Astrocyte of the spinal cord (primary cell): ENCODE measurements around the gene ARHGEF1.

Source experiments
- DNase-seq: peaks from one replicate; pipeline ENCODE4 v3.0.0; 2011; ENCODE audit warnings: low read depth, low spot score
- H3K4me3 ChIP-seq: 2 replicates; pipeline ENCODE4 v1.5.1; 2011; ENCODE audit warnings: low read depth, mild to moderate bottlenecking, low read length, moderate library complexity
- CTCF ChIP-seq: IDR thresholded peaks from 2 replicates; pipeline ENCODE4 v1.5.1; 2012; ENCODE audit warnings: low read depth, mild to moderate bottlenecking, low read length, inconsistent platforms
- in situ Hi-C: cut with HindIII; loops from 2 replicates; pipeline ENCODE4 v1.10.0; 2017; ENCODE audit warnings: low sequenced_read_pairs

ARHGEF1 gene

DNA sequence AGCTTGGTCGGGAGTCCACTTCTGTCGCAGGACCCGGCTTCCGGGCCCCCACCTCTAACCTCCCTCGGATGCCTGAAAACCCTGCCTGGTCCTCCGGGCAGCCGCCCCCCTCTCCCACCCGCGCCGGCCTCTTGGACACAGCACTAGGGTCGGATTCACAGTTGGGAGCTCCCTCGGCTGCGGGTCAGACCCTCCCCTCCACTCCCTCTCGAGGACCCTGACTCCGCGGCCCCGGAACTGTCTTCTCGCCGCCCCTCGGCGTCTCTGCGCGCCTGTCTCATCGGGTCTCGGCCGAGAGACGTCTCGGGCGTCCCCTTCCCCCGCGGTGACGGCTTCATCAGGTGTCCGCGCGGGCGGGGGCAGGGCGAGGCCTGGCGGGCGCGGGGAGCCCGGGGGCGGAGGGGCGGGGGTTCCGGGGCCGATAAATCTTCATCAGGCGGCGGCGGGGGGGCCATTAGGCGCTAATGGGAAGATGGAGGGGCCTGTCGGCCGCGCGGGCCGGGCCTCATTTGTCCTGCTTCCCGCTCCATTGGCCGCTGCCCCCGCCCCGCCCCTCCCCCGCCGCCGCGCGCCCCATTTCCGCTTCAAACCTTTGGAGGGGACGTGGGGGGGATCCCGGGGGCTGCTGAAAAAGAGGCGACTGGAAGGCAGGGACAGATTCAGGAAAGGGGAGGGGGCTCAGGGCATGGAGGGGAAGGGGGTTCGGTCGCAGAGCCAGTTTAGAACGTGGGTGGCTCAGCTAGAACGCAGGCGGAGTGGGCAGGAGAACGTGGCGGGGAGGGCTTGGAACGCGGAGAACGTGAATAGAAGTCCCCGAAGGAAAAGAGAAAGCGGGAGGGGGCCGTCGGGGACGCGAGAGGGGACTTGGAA, 57.1 kb downstream of the ARHGEF1 start:
- in situ Hi-C loops = no loop called here
- peak overlapping the region; percentile 49 for H3K4me3 ChIP-seq
- DNase-seq = no peak
- TF ChIP-seq CTCF = no peak

GRCh38 chr19:41940731-41941409, 57.9 kb downstream of the ARHGEF1 start:
- H3K4me3 ChIP-seq = peak overlapping the region; percentile 49
- no peak for DNase-seq
- in situ Hi-C loops = no loop called here
- TF ChIP-seq CTCF = no peak

DNA sequence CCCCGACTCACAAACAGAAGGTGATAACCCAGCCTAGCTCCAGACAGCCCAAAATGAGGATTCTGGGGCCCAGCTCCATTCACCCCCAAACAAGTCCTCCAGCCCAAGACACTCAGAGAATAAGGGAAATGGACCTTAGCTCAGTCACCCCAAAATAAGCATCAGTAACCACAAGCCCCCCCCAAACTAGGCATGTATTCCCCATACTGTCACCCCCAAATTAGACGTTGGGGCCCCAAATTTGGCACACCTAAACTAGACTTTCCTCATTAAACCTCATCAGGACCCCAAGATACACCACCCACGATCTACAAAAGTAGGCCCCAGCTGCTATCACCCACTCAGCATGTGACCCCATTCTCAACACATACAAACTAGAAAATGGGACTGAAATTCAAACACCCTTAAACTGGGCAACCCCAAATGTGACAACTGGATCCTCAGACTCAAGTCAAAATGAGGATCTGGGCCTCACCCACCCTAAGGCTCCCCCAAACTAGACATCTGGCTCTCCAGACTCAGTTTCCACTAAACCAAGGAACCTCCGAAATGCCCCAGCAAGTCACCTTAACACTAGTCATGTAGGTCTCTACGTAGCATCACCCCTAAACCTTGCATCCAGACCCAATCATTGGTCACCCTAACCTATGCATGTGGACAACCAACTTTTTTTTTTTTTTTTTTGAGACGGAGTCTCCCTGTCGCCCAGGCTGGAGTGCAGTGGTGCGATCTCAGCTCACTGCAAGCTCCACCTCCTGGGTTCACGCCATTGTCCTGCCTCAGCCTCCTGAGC, 58.6 kb downstream of the ARHGEF1 start:
- in situ Hi-C loops = no loop called here
- H3K4me3 ChIP-seq = no peak overlapping the region
- TF ChIP-seq CTCF = no peak
- no peak for DNase-seq

- no peak for DNase-seq
- no peak overlapping the region for H3K4me3 ChIP-seq
- no peak for TF ChIP-seq CTCF
- in situ Hi-C loops = no loop called here
Measured at GRCh38 chr19:41944336-41944735, 61.4 kb downstream of the ARHGEF1 start.

GRCh38 chr19:41945135-41945766, 62.3 kb downstream of the ARHGEF1 start:
- TF ChIP-seq CTCF = no peak
- H3K4me3 ChIP-seq = no peak overlapping the region
- DNase-seq = no peak
- in situ Hi-C loops = no loop called here

DNA sequence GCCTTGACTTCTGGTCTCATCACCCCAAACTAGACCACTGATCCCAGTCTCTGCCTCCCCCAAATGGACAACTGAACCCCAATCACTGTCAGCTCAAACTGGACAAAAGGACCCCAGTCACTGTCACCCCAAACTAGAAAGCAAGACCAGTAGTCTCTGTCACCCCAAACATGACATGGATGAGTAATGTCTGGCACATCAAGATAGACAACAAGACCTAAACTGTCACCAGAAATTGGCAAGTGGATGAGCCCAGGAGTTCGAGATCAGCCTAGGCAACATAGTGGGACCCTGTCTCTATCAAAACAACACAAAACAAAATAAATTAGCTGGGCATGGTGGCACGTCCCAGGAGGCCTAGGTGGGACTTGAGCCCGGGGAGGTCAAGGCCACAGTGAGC, 64.1 kb downstream of the ARHGEF1 start:
- DNase-seq = no peak
- in situ Hi-C loops = no loop called here
- H3K4me3 ChIP-seq = no peak overlapping the region
- TF ChIP-seq CTCF = no peak
